ENCODE results near the gene FGF12.

The FGF12 gene

DNA sequence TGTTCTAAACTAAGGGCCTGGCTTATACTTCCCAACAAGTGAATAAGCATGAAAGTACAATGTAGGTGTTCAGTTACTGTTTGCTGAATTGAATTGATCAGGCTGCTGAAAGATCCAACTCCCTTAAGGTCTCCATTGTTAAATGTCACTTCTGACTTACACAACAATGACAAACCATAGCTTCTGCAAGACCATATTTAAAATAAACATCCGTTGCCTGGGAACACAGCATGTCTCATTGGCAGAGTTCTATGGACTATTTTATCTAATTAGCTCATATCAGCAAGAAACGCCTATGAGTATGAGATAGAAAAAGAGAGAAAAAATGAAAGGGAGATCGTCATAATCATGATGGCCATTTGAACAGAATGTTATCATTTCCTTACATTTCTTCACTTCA, 605.4 kb downstream of the FGF12 start:
- Histone ChIP-seq H3K27me3 (ENCODE audit: control insufficient read depth, insufficient read depth, low read length) (no peaks in the 10 kb centered on the region), H3K4me3 (ENCODE audit: low read length) (no peak overlapping the region), H3K4me1 (ENCODE audit: control insufficient read depth, insufficient read depth, low read length) (no peaks in the 10 kb centered on the region), H3K36me3 (ENCODE audit: control insufficient read depth, insufficient read depth, low read length) (no peaks in the 10 kb centered on the region), H3K27ac (ENCODE audit: low read depth, low read length) (no peak overlapping the region), H3K9ac (ENCODE audit: low read length) (no peak overlapping the region)

DNA sequence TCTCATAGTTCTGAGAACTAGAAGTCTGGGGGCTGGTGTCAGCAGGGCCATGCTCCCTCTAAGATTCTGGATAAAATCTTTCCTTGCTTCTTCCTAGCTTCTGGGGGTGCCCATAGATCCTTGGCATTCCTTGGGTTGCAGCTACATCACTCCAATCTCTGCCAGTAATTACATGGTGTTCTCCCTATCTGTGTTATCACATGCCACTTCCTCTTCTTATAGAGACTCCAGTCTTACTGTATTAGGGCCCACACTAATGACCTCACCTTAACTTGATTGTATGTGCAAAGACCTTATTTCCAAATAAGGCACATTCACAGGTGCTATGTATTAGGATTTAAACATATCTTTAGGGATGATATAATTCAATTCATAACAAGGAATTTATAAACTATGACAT, 618.5 kb downstream of the FGF12 start:
- no peaks in the 10 kb centered on the region for H3K4me1 ChIP-seq (ENCODE audit: control insufficient read depth, insufficient read depth, low read length)

DNA sequence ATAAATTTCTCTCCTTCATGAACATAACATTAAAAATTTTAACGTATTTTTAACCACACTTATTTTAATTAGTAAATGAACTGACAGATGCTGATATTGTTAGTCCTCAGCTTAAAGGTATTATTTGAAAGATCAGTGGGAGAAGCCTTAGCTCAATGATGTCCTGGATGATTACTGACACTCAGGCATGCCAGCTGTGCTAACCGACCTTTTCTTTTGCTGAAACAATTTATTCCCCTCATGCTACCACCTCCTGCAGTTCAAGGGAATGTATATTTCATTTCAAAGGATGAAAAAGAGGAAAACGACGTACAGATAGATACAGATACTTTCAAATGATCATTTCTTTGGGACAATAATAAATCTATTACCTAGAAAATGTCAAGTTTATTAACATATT, 620.8 kb downstream of the FGF12 start:
- Histone ChIP-seq H3K4me3 (ENCODE audit: low read length) (no peak overlapping the region), H3K9ac (ENCODE audit: low read length) (no peak overlapping the region), H3K4me1 (ENCODE audit: control insufficient read depth, insufficient read depth, low read length) (no peaks in the 10 kb centered on the region), H3K36me3 (ENCODE audit: control insufficient read depth, insufficient read depth, low read length) (no peaks in the 10 kb centered on the region), H3K27ac (ENCODE audit: low read depth, low read length) (no peak overlapping the region), H3K27me3 (ENCODE audit: control insufficient read depth, insufficient read depth, low read length) (no peaks in the 10 kb centered on the region)

More for the DNA sequence above, 618.5 kb downstream of the FGF12 start:
- H3K9ac ChIP-seq (ENCODE audit: low read length), result no peak overlapping the region
- H3K27me3 ChIP-seq (ENCODE audit: control insufficient read depth, insufficient read depth, low read length), result no peaks in the 10 kb centered on the region
- H3K27ac ChIP-seq (ENCODE audit: low read depth, low read length), result no peak overlapping the region
- no peaks in the 10 kb centered on the region for H3K36me3 ChIP-seq (ENCODE audit: control insufficient read depth, insufficient read depth, low read length)
- no peak overlapping the region for H3K4me3 ChIP-seq (ENCODE audit: low read length)

DNA sequence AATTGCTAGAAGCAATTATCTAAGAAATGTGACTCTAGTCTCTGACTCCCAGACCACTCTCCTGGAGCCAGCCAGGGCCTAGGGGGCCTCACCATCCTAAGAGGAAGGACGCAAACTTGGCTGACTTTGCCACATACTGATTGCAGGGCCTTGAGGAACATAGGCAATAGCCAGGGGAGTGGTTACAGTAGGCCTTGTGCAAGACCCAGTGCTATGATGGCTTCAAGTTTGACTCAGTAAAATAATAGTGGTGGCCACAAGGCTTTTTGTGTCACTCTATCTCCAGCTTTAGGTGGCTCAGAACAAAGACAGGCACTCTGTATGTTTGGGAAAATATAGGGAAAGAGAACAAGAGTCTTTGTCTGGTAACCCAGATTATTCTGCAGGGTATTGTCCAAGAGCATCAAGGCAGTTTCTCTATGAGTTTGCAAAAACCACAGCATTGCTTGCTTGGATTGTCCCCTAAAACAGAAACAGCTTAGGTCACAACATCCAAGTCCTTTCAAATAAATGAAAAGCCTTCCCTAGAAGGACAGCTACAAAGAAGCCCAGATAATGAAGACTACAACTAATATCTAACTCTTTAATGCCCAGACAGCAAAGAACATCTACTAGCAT, 634.8 kb downstream of the FGF12 start:
- no peak overlapping the region for H3K27ac ChIP-seq (ENCODE audit: low read depth, low read length)
- H3K4me3 ChIP-seq (ENCODE audit: low read length), result no peak overlapping the region
- H3K27me3 ChIP-seq (ENCODE audit: control insufficient read depth, insufficient read depth, low read length), result no peaks in the 10 kb centered on the region
- no peak overlapping the region for H3K9ac ChIP-seq (ENCODE audit: low read length)
- H3K4me1 ChIP-seq (ENCODE audit: control insufficient read depth, insufficient read depth, low read length), result no peaks in the 10 kb centered on the region
- H3K36me3 ChIP-seq (ENCODE audit: control insufficient read depth, insufficient read depth, low read length), result no peaks in the 10 kb centered on the region

DNA sequence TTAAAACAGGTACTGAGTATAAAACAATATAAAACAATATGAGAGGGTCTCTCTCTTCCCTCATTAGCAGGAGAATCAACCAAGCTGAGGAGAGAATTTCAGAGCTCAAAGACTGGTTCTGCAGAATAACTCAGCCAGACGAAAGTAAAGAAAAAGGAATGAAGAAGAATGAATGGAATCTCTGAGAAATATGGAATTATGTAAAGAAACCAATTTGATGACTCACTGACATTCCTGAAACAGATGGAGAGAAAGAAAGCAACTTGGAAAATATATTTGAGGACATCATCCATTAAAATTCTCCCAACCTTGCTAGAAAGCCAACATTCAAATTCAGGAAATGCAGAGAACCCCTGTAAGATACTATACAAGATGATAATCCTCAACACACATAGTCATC, 635.5 kb downstream of the FGF12 start:
- Histone ChIP-seq H3K4me1 (ENCODE audit: control insufficient read depth, insufficient read depth, low read length) (no peaks in the 10 kb centered on the region), H3K36me3 (ENCODE audit: control insufficient read depth, insufficient read depth, low read length) (no peaks in the 10 kb centered on the region), H3K4me3 (ENCODE audit: low read length) (no peak overlapping the region), H3K27me3 (ENCODE audit: control insufficient read depth, insufficient read depth, low read length) (no peaks in the 10 kb centered on the region), H3K27ac (ENCODE audit: low read depth, low read length) (no peak overlapping the region), H3K9ac (ENCODE audit: low read length) (no peak overlapping the region)

DNA sequence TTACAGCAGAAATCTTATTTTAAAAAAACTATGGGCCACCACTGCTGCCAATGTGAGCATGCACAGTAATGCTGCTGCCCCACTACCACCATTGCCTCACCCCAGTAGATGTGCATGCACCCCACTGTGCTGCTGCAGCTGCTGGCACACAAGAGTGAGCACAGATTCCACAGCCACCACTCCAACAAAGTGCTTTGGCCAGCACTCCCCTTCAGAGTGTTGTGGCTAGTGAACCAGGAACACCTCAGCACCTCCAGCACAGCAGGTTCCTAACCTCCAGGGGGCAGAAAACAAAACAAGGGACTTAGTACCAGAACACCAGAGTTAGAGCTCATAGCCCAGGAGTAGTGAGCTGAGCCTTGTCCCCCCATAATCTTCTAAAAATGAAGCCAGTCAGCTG, 636.8 kb downstream of the FGF12 start:
- no peak overlapping the region for H3K4me3 ChIP-seq (ENCODE audit: low read length)
- no peaks in the 10 kb centered on the region for H3K4me1 ChIP-seq (ENCODE audit: control insufficient read depth, insufficient read depth, low read length)

More for the DNA sequence above, 636.8 kb downstream of the FGF12 start:
- Histone ChIP-seq H3K27me3 (ENCODE audit: control insufficient read depth, insufficient read depth, low read length) (no peaks in the 10 kb centered on the region), H3K9ac (ENCODE audit: low read length) (no peak overlapping the region), H3K27ac (ENCODE audit: low read depth, low read length) (no peak overlapping the region), H3K36me3 (ENCODE audit: control insufficient read depth, insufficient read depth, low read length) (no peaks in the 10 kb centered on the region)

Measured in rectal smooth muscle tissue (tissue), 1 donor.